Hepatocyte (in vitro differentiated cells): ENCODE measurements around the gene PAOX. TPM values are rescaled to one million over a fixed set of nuclear protein-coding genes. Genes with fewer than 3 reads are reported as not detected.

Experiments used
- DNase-seq: peaks from one replicate; pipeline ENCODE4 v3.0.0-alpha.2; 2016; ENCODE audit warnings: low spot score
- H2AFZ ChIP-seq: fragments of 200-600 bp; sonication (generic); 2 replicates; pipeline ENCODE4 v1.6.0; 2016; ENCODE audit warnings: antibody characterized with exemption, mild to moderate bottlenecking
- H3K27ac ChIP-seq: fragments of 200-600 bp; sonication (generic); 2 replicates; pipeline ENCODE4 v1.5.1; 2016; ENCODE audit warnings: mild to moderate bottlenecking
- H3K27me3 ChIP-seq: fragments of 200-600 bp; sonication (generic); 2 replicates; pipeline ENCODE4 v1.6.1; 2016
- H3K36me3 ChIP-seq: fragments of 200-600 bp; sonication (generic); replicated peaks from 2 replicates; pipeline ENCODE4 v1.5.1; 2016; ENCODE audit warnings: low read depth; ENCODE audit not compliant: insufficient read depth
- H3K4me1 ChIP-seq: fragments of 200-600 bp; sonication (generic); 2 replicates; pipeline ENCODE4 v1.5.1; 2016; ENCODE audit warnings: mild to moderate bottlenecking, moderate library complexity; ENCODE audit not compliant: insufficient read depth
- H3K4me2 ChIP-seq: fragments of 200-600 bp; sonication (generic); 2 replicates; pipeline ENCODE4 v1.6.0; 2016
- H3K4me3 ChIP-seq: fragments of 200-600 bp; sonication (generic); 2 replicates; pipeline ENCODE4 v1.5.1; 2016; ENCODE audit warnings: mild to moderate bottlenecking
- H3K79me2 ChIP-seq: fragments of 200-600 bp; sonication (generic); 2 replicates; pipeline ENCODE4 v1.6.0; 2017; ENCODE audit warnings: mild to moderate bottlenecking
- H3K9me2 ChIP-seq: fragments of 200-600 bp; sonication (generic); replicated peaks from 2 replicates; pipeline ENCODE4 v1.6.0; 2017; ENCODE audit warnings: mild to moderate bottlenecking; ENCODE audit not compliant: insufficient read depth
- H3K9me3 ChIP-seq: fragments of 200-600 bp; sonication (generic); 2 replicates; pipeline ENCODE4 v1.5.1; 2016; ENCODE audit warnings: low read depth, mild to moderate bottlenecking
- H4K20me1 ChIP-seq: fragments of 200-600 bp; sonication (generic); 2 replicates; pipeline ENCODE4 v1.6.0; 2016; ENCODE audit warnings: mild to moderate bottlenecking; ENCODE audit not compliant: insufficient read depth, poor library complexity, severe bottlenecking
- EZH2 ChIP-seq: fragments of 200-600 bp; sonication (generic); IDR thresholded peaks from 2 replicates; pipeline ENCODE4 v1.6.1; 2016; ENCODE audit warnings: antibody characterized with exemption, mild to moderate bottlenecking, borderline replicate concordance
- EZH2phosphoT487 ChIP-seq: fragments of 200-600 bp; sonication (generic); IDR thresholded peaks from one replicate; pipeline ENCODE4 v1.6.1; 2018; ENCODE audit warnings: antibody characterized with exemption, mild to moderate bottlenecking, low read depth, moderate library complexity; ENCODE audit not compliant: unreplicated experiment, severe bottlenecking
- WGBS: methylation state at CpG from one replicate; pipeline ENCODE4 v1.1.6; 2016; ENCODE audit warnings: low lambda C conversion rate; ENCODE audit errors: missing lambda C conversion rate; 5-methylcytosine and 5-hydroxymethylcytosine counted together
- polyA plus RNA-seq: library from polyadenylated mRNA; unstranded; fragments of >200 nt; fragmentation: Nextera tagmentation; extraction: Ambion mirVana; gene quantifications from 2 replicates; pipeline ENCODE4 v1.2.1, GENCODE V29; 2016
- total RNA-seq: library from RNA; depleted of rRNA; stranded (reverse); fragments of >200 nt; gene quantifications from 2 replicates; pipeline ENCODE4 v1.2.3, GENCODE V29; 2014
- TF ChIP-seq, protein P1 (sequence below): fragments of 200-600 bp; sonication (generic); IDR thresholded peaks from 2 replicates; pipeline ENCODE4 v1.5.1; 2016; ENCODE audit warnings: antibody characterized with exemption, mild to moderate bottlenecking; ENCODE audit not compliant: poor library complexity

The PAOX gene
- total RNA-seq (11.5 and 12.7 TPM in 2 replicates), polyA plus RNA-seq (19.6 and 27.6 TPM in 2 replicates)

DNA sequence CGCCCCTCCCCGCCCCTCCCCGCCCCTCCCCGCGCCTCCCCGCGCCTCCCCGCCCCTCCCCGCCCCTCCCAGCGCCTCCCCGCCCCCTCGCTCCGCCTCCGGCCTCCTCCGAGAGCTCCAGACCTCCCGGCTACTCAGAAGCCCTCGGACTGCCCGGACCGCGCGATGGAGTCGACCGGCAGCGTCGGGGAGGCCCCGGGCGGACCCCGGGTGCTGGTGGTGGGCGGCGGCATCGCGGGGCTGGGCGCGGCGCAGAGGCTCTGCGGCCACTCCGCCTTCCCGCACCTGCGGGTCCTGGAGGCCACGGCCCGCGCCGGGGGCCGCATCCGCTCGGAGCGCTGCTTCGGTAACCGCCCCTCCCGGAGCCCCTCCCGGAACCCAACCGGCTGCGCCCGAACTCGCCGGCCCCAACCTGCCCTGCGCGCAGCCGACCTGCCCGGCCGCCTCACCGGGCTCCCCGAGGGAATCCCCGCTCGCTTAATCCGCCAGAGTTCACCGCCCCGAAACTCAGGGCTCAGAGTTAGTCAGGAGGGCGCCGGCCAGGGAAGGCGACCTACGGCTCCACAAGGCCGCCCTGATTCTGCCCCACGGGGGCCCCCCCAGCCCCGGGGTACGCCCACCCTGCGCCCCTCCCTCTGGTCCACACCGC lies at the start of gene PAOX:
Gene PAOX, plus strand, starts transcription at position 111 of the 649 bp plus-strand sequence. Its CDS starts 55 bp downstream, at position 166.
- Histone ChIP-seq H3K79me2 (peaks cover 9% of the 10 kb centered on the region), H3K9me2 (no peaks in the 10 kb centered on the region), H3K4me2 (peak within 1 kb of the TSS; percentile 100), H3K9me3 (no peaks in the 10 kb centered on the region), H3K36me3 (no peaks in the 10 kb centered on the region), H2AFZ (peak within 1 kb of the TSS; percentile 100), H3K4me3 (peak within 1 kb of the TSS; percentile 98), H4K20me1 (no peaks in the 10 kb centered on the region), H3K27ac (peak within 1 kb of the TSS; percentile 99), H3K27me3 (no peaks in the 10 kb centered on the region), H3K4me1 (peaks cover 13% of the 10 kb centered on the region)
- TF ChIP-seq, protein P1, sequence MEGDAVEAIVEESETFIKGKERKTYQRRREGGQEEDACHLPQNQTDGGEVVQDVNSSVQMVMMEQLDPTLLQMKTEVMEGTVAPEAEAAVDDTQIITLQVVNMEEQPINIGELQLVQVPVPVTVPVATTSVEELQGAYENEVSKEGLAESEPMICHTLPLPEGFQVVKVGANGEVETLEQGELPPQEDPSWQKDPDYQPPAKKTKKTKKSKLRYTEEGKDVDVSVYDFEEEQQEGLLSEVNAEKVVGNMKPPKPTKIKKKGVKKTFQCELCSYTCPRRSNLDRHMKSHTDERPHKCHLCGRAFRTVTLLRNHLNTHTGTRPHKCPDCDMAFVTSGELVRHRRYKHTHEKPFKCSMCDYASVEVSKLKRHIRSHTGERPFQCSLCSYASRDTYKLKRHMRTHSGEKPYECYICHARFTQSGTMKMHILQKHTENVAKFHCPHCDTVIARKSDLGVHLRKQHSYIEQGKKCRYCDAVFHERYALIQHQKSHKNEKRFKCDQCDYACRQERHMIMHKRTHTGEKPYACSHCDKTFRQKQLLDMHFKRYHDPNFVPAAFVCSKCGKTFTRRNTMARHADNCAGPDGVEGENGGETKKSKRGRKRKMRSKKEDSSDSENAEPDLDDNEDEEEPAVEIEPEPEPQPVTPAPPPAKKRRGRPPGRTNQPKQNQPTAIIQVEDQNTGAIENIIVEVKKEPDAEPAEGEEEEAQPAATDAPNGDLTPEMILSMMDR, result no peak
- no peak for TF ChIP-seq EZH2
- no peak for TF ChIP-seq EZH2phosphoT487
- 2% methylated on average over 16 of the region's 78 CpGs for WGBS
- peak; percentile 87 for DNase-seq

DNA sequence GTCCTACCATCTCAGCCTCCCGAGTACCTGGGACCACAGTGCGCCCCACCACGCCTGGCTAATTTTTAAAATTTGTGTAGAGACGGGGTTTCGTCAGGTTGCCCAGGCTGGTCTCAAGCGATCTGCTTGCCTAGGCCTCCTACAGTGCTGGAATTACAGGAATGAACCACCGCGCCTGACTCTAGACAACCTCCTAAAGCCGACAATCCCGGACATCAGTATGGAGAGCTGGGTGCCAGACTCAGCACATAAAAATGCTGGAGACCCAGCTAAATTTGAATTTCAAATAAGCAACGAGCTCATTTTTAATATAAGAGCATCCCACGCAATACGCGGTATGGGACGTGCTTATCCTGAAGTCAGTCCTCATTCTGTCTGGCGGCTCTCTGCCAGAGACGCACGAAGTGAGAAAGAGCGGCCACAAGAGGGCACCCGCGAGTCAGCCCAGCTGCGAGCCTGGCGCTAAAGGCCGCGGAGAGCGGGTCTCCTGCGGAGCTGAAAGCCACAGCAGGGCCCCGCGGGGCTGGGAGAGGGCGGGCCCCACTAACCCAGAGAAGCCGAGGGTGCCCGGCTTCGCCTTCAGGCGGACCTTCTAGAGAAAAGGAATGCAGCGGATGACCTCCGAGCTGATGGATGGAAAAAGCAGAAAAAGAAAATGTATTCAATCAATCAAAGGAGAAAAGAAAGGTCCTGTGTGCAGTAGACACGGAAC lies 49.4 kb upstream of the PAOX start:
- H3K4me2 ChIP-seq, result peak overlapping the region; percentile 76
- H3K9me2 ChIP-seq, result no peaks in the 10 kb centered on the region
- WGBS, result 11% methylated on average over 36 of the region's 37 CpGs
- H4K20me1 ChIP-seq, result no peaks in the 10 kb centered on the region
- peak; percentile 94 for DNase-seq
- H3K79me2 ChIP-seq, result no peaks in the 10 kb centered on the region
- peaks cover 55% of the 10 kb centered on the region for H3K27me3 ChIP-seq
- H3K9me3 ChIP-seq, result no peaks in the 10 kb centered on the region
- no peak overlapping the region for H3K4me3 ChIP-seq
- no peaks in the 10 kb centered on the region for H3K36me3 ChIP-seq
- TF ChIP-seq, protein P1, result peak; percentile 98
- TF ChIP-seq EZH2phosphoT487, result no peak
- TF ChIP-seq EZH2, result no peak
- H2AFZ ChIP-seq, result peak overlapping the region; percentile 69
- no peak overlapping the region for H3K27ac ChIP-seq
- peaks cover 3% of the 10 kb centered on the region for H3K4me1 ChIP-seq

DNA sequence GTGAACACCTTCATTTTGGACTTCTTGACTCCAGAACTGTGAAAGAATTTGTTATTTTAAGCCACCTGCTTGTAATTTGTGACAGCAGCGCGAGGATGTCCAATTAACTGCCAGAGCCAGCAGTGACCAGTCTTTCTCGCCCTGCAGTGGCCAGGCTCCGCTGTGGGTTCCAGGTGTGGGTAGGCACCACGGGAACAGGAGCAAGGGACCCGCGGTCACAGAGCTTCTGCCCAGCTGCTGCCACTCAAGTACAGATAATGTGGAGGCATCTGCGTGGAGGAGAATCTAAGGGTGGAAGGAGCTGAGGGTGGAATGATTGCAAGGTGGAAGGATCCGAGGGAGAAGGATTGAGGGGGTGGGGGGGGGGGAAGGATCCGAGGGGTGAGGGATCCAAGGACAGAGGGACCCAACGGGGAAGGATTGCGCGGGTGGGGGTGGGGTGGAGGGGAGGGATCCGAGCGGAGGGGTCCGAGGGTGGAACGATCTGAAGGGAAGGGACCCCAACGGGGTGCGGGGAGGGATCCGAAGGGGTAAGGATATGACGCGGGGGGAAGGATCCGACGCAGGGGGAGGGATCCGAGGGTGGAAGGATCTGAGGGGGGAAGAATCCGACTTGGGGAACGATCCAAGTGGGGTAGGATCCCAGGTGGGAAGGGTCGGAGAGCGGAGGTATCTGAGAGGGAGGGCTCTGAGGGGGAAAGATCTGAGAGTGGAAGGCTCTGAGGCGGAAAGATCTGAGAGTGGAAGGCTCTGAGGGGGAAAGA lies 45.9 kb upstream of the PAOX start:
- H3K27me3 ChIP-seq, result peaks cover 64% of the 10 kb centered on the region
- H3K9me3 ChIP-seq, result no peaks in the 10 kb centered on the region
- H3K9me2 ChIP-seq, result no peaks in the 10 kb centered on the region
- no peak overlapping the region for H3K4me2 ChIP-seq
- H3K79me2 ChIP-seq, result no peaks in the 10 kb centered on the region
- no peak overlapping the region for H2AFZ ChIP-seq
- H3K27ac ChIP-seq, result no peak overlapping the region
- H3K36me3 ChIP-seq, result no peaks in the 10 kb centered on the region
- H4K20me1 ChIP-seq, result no peaks in the 10 kb centered on the region
- no peak overlapping the region for H3K4me3 ChIP-seq
- no peak for DNase-seq
- TF ChIP-seq EZH2 (no peak), EZH2phosphoT487 (no peak)
- TF ChIP-seq, protein P1, result no peak
- peaks cover 14% of the 10 kb centered on the region for H3K4me1 ChIP-seq
- WGBS, result 88% methylated on average over 8 of the region's 30 CpGs
